ENCODE results near the gene CASK.

GRCh38 chrX:41960142-41960541 is 36.8 kb upstream of the CASK start:
- no peak for TF ChIP-seq SIN3A (IDR thresholded peaks at IDR 0.05; ENCODE audit: borderline replicate concordance, low read depth, low read length)
- TF ChIP-seq ETV5 (CRISPR knock-in tag; IDR thresholded peaks at IDR 0.05; ENCODE audit: borderline replicate concordance) = no peak
- TF ChIP-seq BCLAF1 (IDR thresholded peaks at IDR 0.05) = no peak
- TF ChIP-seq POLR2AphosphoS5 (IDR thresholded peaks at IDR 0.05; ENCODE audit: low read depth, low read length) = no peak
- no peak for TF ChIP-seq USF2 (IDR thresholded peaks at IDR 0.05; ENCODE audit: low read depth, low read length)
- TF ChIP-seq USF2 (CRISPR knock-in tag; IDR thresholded peaks at IDR 0.05; ENCODE audit: borderline replicate concordance) = no peak
- TF ChIP-seq ZNF605 (CRISPR knock-in tag; IDR thresholded peaks at IDR 0.05) = no peak
- TF ChIP-seq NFYB (CRISPR knock-in tag; IDR thresholded peaks at IDR 0.05) = no peak
- TF ChIP-seq ZZZ3 (CRISPR knock-in tag; IDR thresholded peaks at IDR 0.05; ENCODE audit: borderline replicate concordance) = no peak
- no peak for TF ChIP-seq AGO2 (optimal IDR thresholded peaks at IDR 0.05; ENCODE audit: low read depth, low read length)
- no peak for TF ChIP-seq GABPA (IDR thresholded peaks at IDR 0.05; ENCODE audit: low read depth, low read length)
- no peak for TF ChIP-seq GABPA (CRISPR knock-in tag; IDR thresholded peaks at IDR 0.05; ENCODE audit: low read depth)
- TF ChIP-seq SMARCC2 (IDR thresholded peaks at IDR 0.05) = no peak

Data from HepG2 (cell line).